Gastroesophageal sphincter (tissue), 4 donors: Measurements from ENCODE around the gene EMILIN2. TPM values are rescaled to one million over a fixed set of nuclear protein-coding genes. Genes with fewer than 3 reads are reported as not detected.
"Not testable (repeated sequence)": the region's sequence is repeated elsewhere in the genome, so short reads cannot be mapped to it uniquely, and the experiment has no call there.

Experiments used
- ATAC-seq: fragments of 150-250 bp; one replicate; pipeline ENCODE4 v1.9.1; 2016; ENCODE audit warnings: mild to moderate bottlenecking, moderate library complexity
- H3K27ac ChIP-seq, 4 donors: fragments of 200-600 bp; sonication (generic) in 3 of 4; 1 replicate in 3 of 4; 2 replicates in 1 of 4; pipeline ENCODE4 v1.5.1; 2016 to 2019
- H3K27me3 ChIP-seq: fragments of 200-600 bp; sonication (generic); one replicate; pipeline ENCODE4 v1.5.1; 2019
- H3K36me3 ChIP-seq, 2 donors: fragments of 200-600 bp; sonication (generic); one replicate each; pipeline ENCODE4 v1.5.1; 2019; ENCODE audit warnings: control low read depth in 1 of 2
- H3K4me1 ChIP-seq, 3 donors: fragments of 200-600 bp; sonication (generic); 1 replicate in 2 of 3; 2 replicates in 1 of 3; pipeline ENCODE4 v1.5.1; 2016 to 2019; ENCODE audit warnings: control low read depth in 2 of 3
- H3K4me3 ChIP-seq, 2 donors: fragments of 200-600 bp; sonication (generic); one replicate each; pipeline ENCODE4 v1.5.1; 2019; ENCODE audit warnings: mild to moderate bottlenecking in 1 of 2, moderate library complexity in 1 of 2
- H3K9me3 ChIP-seq, 3 donors: fragments of 200-600 bp; sonication (generic); one replicate each; pipeline ENCODE4 v1.5.1; 2017 to 2019; ENCODE audit warnings: control low read depth in 2 of 3
- EP300 ChIP-seq: sonication (generic); formaldehyde crosslinking; IDR thresholded peaks from one replicate; pipeline ENCODE4 v1.6.1; 2017; ENCODE audit warnings: antibody characterized with exemption, mild to moderate bottlenecking
- POLR2A ChIP-seq, 2 donors: fragments of 450-650 bp; IDR thresholded peaks; one replicate each; pipeline ENCODE4 v1.6.1; 2017; ENCODE audit warnings: antibody characterized with exemption in 2 of 2, mild to moderate bottlenecking in 2 of 2, moderate library complexity in 1 of 2
- POLR2AphosphoS5 ChIP-seq: sonication (generic); formaldehyde crosslinking; IDR thresholded peaks from one replicate; pipeline ENCODE4 v1.6.1; 2017; ENCODE audit warnings: antibody characterized with exemption
- WGBS, 2 donors: methylation state at CpG; one replicate each; pipeline ENCODE4 v1.1.5; 2018; ENCODE audit warnings: low coverage in 1 of 2; 5-methylcytosine and 5-hydroxymethylcytosine counted together
- total RNA-seq, 4 donors: library from RNA; depleted of rRNA; stranded (reverse); fragments of >200 nt; gene quantifications; one replicate each; pipeline ENCODE4 v1.1.0, GENCODE V29; 2016
- TF ChIP-seq, protein P1 (sequence below), 4 experiments: fragments of 200-600 bp in 2 of 4; fragments of 450-650 bp in 2 of 4; sonication (generic) in 1 of 4; IDR thresholded peaks; one replicate each; pipeline ENCODE4 v1.5.1; 2017 to 2019; ENCODE audit warnings: antibody characterized with exemption in 4 of 4, mild to moderate bottlenecking in 2 of 4, moderate library complexity in 2 of 4

The EMILIN2 gene
- total RNA-seq, 4 donors from 2014 or later = 11.2 to 20.9 (median 17.0) TPM

DNA sequence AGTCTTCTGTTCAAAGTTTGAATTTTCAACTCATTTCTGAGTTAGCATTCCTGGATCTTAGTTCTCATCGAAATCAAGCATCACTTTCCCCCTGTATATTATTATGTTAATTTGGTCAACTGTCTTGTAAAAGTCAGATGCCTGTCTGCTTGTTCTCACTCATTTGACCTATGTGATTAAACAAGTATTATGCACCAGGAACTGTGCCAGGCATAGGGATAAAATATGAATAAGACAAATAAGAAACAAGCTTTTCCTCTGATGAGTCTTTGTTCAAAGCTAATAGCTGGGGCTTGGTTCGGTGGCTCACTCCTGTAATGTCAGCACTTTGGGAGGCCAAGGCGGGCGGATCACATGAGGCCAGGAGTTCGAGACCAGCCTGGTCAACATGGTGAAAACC is 19.7 kb upstream of the EMILIN2 start:
- no peaks in the 10 kb centered on the region for H3K9me3 ChIP-seq
- WGBS, 2 donors = 54 to 81% methylated on average over 4 to 5 of the region's 5 CpGs
- no peak overlapping the region for H3K4me3 ChIP-seq
- no peak for ATAC-seq
- H3K36me3 ChIP-seq = no peaks in the 10 kb centered on the region
- no peaks in the 10 kb centered on the region for H3K27me3 ChIP-seq
- TF ChIP-seq, protein P1, sequence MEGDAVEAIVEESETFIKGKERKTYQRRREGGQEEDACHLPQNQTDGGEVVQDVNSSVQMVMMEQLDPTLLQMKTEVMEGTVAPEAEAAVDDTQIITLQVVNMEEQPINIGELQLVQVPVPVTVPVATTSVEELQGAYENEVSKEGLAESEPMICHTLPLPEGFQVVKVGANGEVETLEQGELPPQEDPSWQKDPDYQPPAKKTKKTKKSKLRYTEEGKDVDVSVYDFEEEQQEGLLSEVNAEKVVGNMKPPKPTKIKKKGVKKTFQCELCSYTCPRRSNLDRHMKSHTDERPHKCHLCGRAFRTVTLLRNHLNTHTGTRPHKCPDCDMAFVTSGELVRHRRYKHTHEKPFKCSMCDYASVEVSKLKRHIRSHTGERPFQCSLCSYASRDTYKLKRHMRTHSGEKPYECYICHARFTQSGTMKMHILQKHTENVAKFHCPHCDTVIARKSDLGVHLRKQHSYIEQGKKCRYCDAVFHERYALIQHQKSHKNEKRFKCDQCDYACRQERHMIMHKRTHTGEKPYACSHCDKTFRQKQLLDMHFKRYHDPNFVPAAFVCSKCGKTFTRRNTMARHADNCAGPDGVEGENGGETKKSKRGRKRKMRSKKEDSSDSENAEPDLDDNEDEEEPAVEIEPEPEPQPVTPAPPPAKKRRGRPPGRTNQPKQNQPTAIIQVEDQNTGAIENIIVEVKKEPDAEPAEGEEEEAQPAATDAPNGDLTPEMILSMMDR (IDR thresholded peaks at IDR 0.05) = no peak
- TF ChIP-seq POLR2A (IDR thresholded peaks at IDR 0.05) (no peak), EP300 (no peak), POLR2AphosphoS5 (no peak)
- peak overlapping the region in 1 of 4 donors; percentile 19 for H3K27ac ChIP-seq
- no peaks in the 10 kb centered on the region for H3K4me1 ChIP-seq

DNA sequence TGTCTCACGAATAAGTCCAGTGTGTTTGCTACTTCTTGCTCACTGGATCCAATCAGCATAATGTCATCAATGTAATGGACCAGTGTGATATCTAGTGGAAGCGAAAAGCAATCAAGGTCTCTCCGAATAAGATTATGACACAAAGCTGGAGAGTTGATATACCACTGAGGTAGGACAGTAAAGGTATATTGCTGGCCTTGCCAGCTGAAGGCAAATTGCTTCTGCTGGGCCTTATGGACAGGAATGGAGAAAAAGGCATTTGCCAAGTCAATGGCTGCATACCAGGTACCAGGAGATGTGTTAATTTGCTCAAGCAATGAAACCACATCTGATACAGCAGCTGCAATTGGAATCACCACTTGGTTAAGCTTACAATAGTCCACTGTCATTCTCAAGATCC is 10.7 kb upstream of the EMILIN2 start:
- not testable (repeated sequence) for ATAC-seq, H3K27me3 ChIP-seq, H3K4me1 ChIP-seq, H3K4me3 ChIP-seq, H3K36me3 ChIP-seq, H3K27ac ChIP-seq
- 94 to 100% methylated on average over 2 to 3 of the region's 3 CpGs for WGBS, 2 donors
- peaks cover 0 to 14% (median 0%) of the 10 kb centered on the region in 3 donors for H3K9me3 ChIP-seq

DNA sequence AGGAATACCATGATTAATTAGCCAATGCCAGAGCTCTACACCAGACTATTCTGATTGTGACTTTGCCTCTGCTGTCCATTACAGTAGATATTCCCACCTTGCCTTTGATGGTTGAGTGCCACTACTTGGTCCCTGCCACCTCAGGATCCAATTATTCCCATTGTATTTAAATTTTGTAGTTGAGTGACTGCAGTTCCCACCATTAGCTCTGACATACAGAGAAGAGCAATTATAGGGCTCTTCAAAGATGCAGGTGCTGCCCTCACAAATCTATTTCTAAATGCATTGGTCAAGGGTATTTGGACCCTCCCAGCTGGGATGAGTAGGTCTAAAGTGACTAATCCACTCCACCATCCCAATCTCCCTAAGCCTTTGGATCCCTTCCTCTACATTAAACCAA is 9.5 kb upstream of the EMILIN2 start:
- H3K27ac ChIP-seq = not testable (repeated sequence)

DNA sequence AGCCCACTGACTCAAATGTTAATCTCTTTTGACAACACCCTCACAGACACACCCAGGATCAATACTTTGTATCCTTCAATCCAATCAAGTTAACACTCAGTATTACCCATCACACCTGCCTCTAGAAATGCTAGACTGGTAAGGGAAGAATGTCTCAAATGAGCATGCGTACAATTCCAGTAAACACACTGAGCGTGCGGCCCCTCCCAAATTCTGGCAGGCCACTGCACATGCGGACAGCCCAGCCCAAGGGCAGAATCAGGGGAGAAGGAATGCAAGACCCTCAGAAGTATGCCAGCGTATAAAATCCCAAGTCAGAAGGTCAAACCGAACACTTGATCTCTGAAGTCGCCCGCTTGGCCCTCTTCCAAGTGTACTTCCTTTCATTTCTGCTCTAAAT is 7.6 kb upstream of the EMILIN2 start:
- no peak overlapping the region for H3K27ac ChIP-seq
- H3K4me3 ChIP-seq = no peak overlapping the region
- peaks cover 0 to 14% (median 0%) of the 10 kb centered on the region in 3 donors for H3K9me3 ChIP-seq
- TF ChIP-seq, protein P1 (IDR thresholded peaks at IDR 0.05) = no peak
- TF ChIP-seq POLR2AphosphoS5 (no peak), POLR2A (IDR thresholded peaks at IDR 0.05) (no peak), EP300 (no peak)
- 53 to 86% methylated on average over 7 to 8 of the region's 8 CpGs for WGBS, 2 donors
- H3K27me3 ChIP-seq = peaks cover 12% of the 10 kb centered on the region
- no peaks in the 10 kb centered on the region for H3K4me1 ChIP-seq
- no peak for ATAC-seq
- H3K36me3 ChIP-seq = no peaks in the 10 kb centered on the region

More for the DNA sequence above, 9.5 kb upstream of the EMILIN2 start:
- not testable (repeated sequence) for H3K4me3 ChIP-seq, H3K36me3 ChIP-seq, H3K27me3 ChIP-seq, H3K4me1 ChIP-seq, ATAC-seq
- H3K9me3 ChIP-seq = peaks cover 0 to 14% (median 0%) of the 10 kb centered on the region in 3 donors

DNA sequence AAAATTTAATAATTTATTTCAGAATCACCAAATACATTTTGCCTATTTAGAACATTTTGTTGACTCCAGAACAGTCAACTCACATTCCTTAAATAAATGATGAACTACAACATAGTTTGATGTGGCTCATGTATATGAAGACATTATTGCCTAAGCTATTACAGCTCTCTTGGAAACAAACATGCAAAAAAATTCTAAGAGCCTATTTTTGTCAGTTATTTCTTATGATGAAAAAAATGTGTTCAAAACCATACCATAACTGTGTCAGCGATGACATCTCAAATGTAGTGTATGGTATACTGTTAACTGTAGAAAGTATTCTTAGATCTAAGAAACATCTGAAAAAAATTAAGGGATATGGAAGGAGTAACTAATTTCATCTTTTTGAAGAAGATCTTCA is 6.3 kb upstream of the EMILIN2 start:
- Histone ChIP-seq H3K9me3 (peaks cover 0 to 14% (median 0%) of the 10 kb centered on the region in 3 donors), H3K36me3 (no peaks in the 10 kb centered on the region), H3K4me1 (no peaks in the 10 kb centered on the region), H3K27me3 (peaks cover 20% of the 10 kb centered on the region), H3K4me3 (no peak overlapping the region), H3K27ac (no peak overlapping the region)
- no peak for ATAC-seq
- TF ChIP-seq POLR2A (IDR thresholded peaks at IDR 0.05) (no peak), EP300 (no peak), POLR2AphosphoS5 (no peak)
- TF ChIP-seq, protein P1 (IDR thresholded peaks at IDR 0.05) = no peak
- 100% methylated on average over 1 of the region's 1 CpG for WGBS, 2 donors

DNA sequence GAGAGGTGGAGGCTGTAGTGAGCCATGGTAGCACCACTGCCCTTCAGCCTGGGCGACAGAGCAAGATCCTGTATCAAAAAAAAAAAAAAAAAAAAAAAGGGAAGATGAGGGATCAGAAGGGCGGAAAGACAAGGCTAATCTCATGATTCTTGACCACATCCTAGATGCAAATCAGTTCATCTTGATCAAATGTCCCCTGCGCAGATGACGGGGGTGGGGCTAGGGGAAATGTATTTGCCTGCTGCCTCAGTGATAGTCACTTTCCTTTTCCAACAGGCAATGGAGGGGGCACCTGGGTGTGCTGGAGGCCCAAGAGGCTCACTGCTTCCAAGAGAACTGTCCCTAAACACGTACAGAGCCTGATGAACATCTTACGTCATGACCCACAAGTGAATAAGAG is 3.7 kb upstream of the EMILIN2 start:
- TF ChIP-seq POLR2AphosphoS5 (no peak), EP300 (no peak), POLR2A (IDR thresholded peaks at IDR 0.05) (no peak)
- TF ChIP-seq, protein P1 (IDR thresholded peaks at IDR 0.05) = no peak
- no peaks in the 10 kb centered on the region for H3K9me3 ChIP-seq
- H3K4me1 ChIP-seq = peaks cover 0 to 24% (median 7%) of the 10 kb centered on the region in 3 donors
- WGBS, 2 donors = 67 to 73% methylated on average over 1 to 6 of the region's 6 CpGs
- peaks cover 46% of the 10 kb centered on the region for H3K27me3 ChIP-seq
- no peak overlapping the region for H3K27ac ChIP-seq
- H3K4me3 ChIP-seq = no peak overlapping the region
- no peaks in the 10 kb centered on the region for H3K36me3 ChIP-seq
- ATAC-seq = no peak
